HEK293 (cell line): ENCODE results near the gene UBE2G1.
A peak's percentile ranks its signal among the peaks of the same experiment; 100 is the strongest.
"Not testable (repeated sequence)": the region's sequence is repeated elsewhere in the genome, so short reads cannot be mapped to it uniquely, and the experiment has no call there.

Experiments used
- CTCF ChIA-PET: fragments of 350-600 bp; formaldehyde crosslinking; extraction: SDS; loops from one replicate; lab custom pipeline; 2021; ENCODE audit warnings: antibody characterized with exemption; lab: Yijun Ruan, JAX
- POLR2A ChIA-PET: fragments of 300-600 bp; formaldehyde crosslinking; extraction: SDS; loops from one replicate; lab custom pipeline; 2020; ENCODE audit warnings: antibody characterized with exemption, inconsistent platforms; lab: Yijun Ruan, JAX
- H3K27ac ChIP-seq: fragments of 200-500 bp; sonication (Bioruptor generic); 2 replicates; pipeline ENCODE4 v1.5.1; 2014; ENCODE audit warnings: low read depth, low read length, control low read depth, inconsistent platforms; ENCODE audit errors: extremely low read depth
- H3K36me3 ChIP-seq, 2 experiments: fragments of 200-500 bp in 1 of 2; sonication (Bioruptor generic) in 1 of 2; 1 replicate in 1 of 2; 2 replicates in 1 of 2; pipeline ENCODE4 v1.5.1; 2014 to 2017; ENCODE audit warnings: inconsistent platforms in 2 of 2, low read length in 2 of 2; ENCODE audit not compliant: control insufficient read depth in 2 of 2, insufficient read depth in 1 of 2
- H3K4me1 ChIP-seq: fragments of 200-500 bp; sonication (Bioruptor generic); 2 replicates; pipeline ENCODE4 v1.5.1; 2014; ENCODE audit warnings: mild to moderate bottlenecking, low read length, inconsistent platforms; ENCODE audit not compliant: control insufficient read depth, insufficient read depth
- H3K4me3 ChIP-seq: 2 replicates; pipeline ENCODE4 v1.5.1; 2011; ENCODE audit warnings: low read depth, mild to moderate bottlenecking, control low read depth, low read length, moderate library complexity
- H3K9me3 ChIP-seq: fragments of 200-500 bp; sonication (Bioruptor generic); 2 replicates; pipeline ENCODE4 v1.5.1; 2014; ENCODE audit warnings: low read depth, low read length, inconsistent platforms; ENCODE audit not compliant: control insufficient read depth, insufficient read depth
- GLIS1 ChIP-seq: fragments of 450-650 bp; formaldehyde crosslinking; IDR thresholded peaks from 2 replicates; pipeline ENCODE4 v1.5.1; 2016; ENCODE audit warnings: missing biosample characterization, missing genetic modification characterization
- GLIS2 ChIP-seq: fragments of 450-650 bp; formaldehyde crosslinking; IDR thresholded peaks from 2 replicates; pipeline ENCODE4 v1.5.1; 2016; ENCODE audit warnings: missing biosample characterization, missing genetic modification characterization
- HOXD13 ChIP-seq: sonication (generic); formaldehyde crosslinking; IDR thresholded peaks from 2 replicates; pipeline ENCODE4 v1.8.0; 2022; ENCODE audit warnings: missing genetic modification reagents, borderline replicate concordance
- PRDM1 ChIP-seq: fragments of 450-650 bp; formaldehyde crosslinking; IDR thresholded peaks from 2 replicates; pipeline ENCODE4; 2016; ENCODE audit warnings: missing biosample characterization, missing genetic modification characterization
- SETDB1 ChIP-seq: IDR thresholded peaks from one replicate; pipeline ENCODE4 v1.6.1; 2017; ENCODE audit warnings: mild to moderate bottlenecking, low read length, moderate library complexity, mixed read lengths; ENCODE audit not compliant: insufficient read length
- ZBTB7A ChIP-seq: fragments of 450-650 bp; formaldehyde crosslinking; IDR thresholded peaks from 2 replicates; pipeline ENCODE4 v1.5.1; 2016; ENCODE audit warnings: low read depth, missing biosample characterization, missing genetic modification characterization
- ZEB2 ChIP-seq: fragments of 450-650 bp; formaldehyde crosslinking; IDR thresholded peaks from 2 replicates; pipeline ENCODE4 v1.5.1; 2016; ENCODE audit warnings: missing biosample characterization, missing genetic modification characterization
- ZFHX2 ChIP-seq: fragments of 450-650 bp; formaldehyde crosslinking; conservative IDR thresholded peaks from 2 replicates; pipeline ENCODE4 v1.5.1; 2016; ENCODE audit warnings: missing biosample characterization, missing genetic modification characterization
- ZNF133 ChIP-seq: fragments of 450-650 bp; formaldehyde crosslinking; IDR thresholded peaks from 2 replicates; pipeline ENCODE4 v1.5.1; 2016; ENCODE audit warnings: missing biosample characterization, missing genetic modification characterization
- ZNF140 ChIP-seq: fragments of 450-650 bp; formaldehyde crosslinking; IDR thresholded peaks from 2 replicates; pipeline ENCODE4 v1.5.1; 2016; ENCODE audit warnings: missing biosample characterization, missing genetic modification characterization
- ZNF146 ChIP-seq: fragments of 450-650 bp; formaldehyde crosslinking; IDR thresholded peaks from 2 replicates; pipeline ENCODE4 v1.5.1; 2016; ENCODE audit warnings: missing biosample characterization, missing genetic modification characterization
- ZNF37A ChIP-seq: fragments of 450-650 bp; IDR thresholded peaks from 2 replicates; pipeline ENCODE4 v1.5.1; 2018; ENCODE audit warnings: missing biosample characterization, missing genetic modification characterization
- ZNF561 ChIP-seq: fragments of 450-650 bp; IDR thresholded peaks from 2 replicates; pipeline ENCODE4 v1.5.1; 2018; ENCODE audit warnings: missing biosample characterization, missing genetic modification characterization, borderline replicate concordance
- ZNF626 ChIP-seq: fragments of 450-650 bp; sonication (Bioruptor Pico); formaldehyde crosslinking; IDR thresholded peaks from 2 replicates; pipeline ENCODE4 v1.5.1; 2018; ENCODE audit warnings: missing biosample characterization, missing genetic modification characterization, inconsistent platforms
- ZNF785 ChIP-seq: fragments of 450-650 bp; formaldehyde crosslinking; IDR thresholded peaks from 2 replicates; pipeline ENCODE4 v1.5.1; 2016; ENCODE audit warnings: missing biosample characterization, missing genetic modification characterization
- TF ChIP-seq, protein P1 (sequence below): fragments of 450-650 bp; formaldehyde crosslinking; IDR thresholded peaks from 2 replicates; pipeline ENCODE4 v1.5.1; 2016; ENCODE audit warnings: missing biosample characterization, missing genetic modification characterization
- TF ChIP-seq, protein P2 (sequence below): fragments of 450-650 bp; formaldehyde crosslinking; IDR thresholded peaks from 2 replicates; pipeline ENCODE4 v1.5.1; 2016; ENCODE audit warnings: missing biosample characterization, missing genetic modification characterization
- TF ChIP-seq, protein P3 (sequence below): fragments of 450-650 bp; formaldehyde crosslinking; IDR thresholded peaks from 2 replicates; pipeline ENCODE4 v1.5.1; 2017; ENCODE audit warnings: missing biosample characterization, missing genetic modification characterization

The UBE2G1 gene

DNA sequence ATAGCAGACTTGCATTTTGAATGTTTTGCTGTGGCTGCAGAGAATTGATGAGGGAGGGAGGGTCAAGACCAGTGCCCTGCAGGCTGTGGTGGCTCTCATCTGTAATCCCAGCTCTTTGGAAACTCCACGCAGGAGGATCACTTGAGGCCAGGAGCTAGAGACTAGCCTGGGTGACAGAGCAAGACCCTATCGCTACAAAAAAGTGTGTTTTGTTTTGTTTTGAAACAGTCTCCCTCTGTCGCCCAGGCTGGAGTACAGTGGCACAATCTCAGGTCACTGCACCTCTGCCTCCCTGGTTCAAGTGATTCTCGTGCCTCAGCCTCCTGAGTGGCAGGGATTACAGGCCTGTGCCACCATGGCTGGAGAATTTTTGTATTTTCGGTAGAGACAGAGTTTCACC lies 1.9 kb upstream of the UBE2G1 start:
- Histone ChIP-seq H3K27ac (no peak overlapping the region), H3K4me3 (no peak overlapping the region), H3K4me1 (no peaks in the 10 kb centered on the region; the same call in 1 of the 2 replicates), H3K9me3 (no peaks in the 10 kb centered on the region), H3K36me3 (no peaks in the 10 kb centered on the region)
- ChIA-PET CTCF (interaction anchor here (0.6 to 1.0 kb wide), 4 partner anchors 11 to 683 kb away, joined by 3 read pairs; no protein-coding TSS in a partner anchor), POLR2A (no interaction called here)
- TF ChIP-seq, protein P1, sequence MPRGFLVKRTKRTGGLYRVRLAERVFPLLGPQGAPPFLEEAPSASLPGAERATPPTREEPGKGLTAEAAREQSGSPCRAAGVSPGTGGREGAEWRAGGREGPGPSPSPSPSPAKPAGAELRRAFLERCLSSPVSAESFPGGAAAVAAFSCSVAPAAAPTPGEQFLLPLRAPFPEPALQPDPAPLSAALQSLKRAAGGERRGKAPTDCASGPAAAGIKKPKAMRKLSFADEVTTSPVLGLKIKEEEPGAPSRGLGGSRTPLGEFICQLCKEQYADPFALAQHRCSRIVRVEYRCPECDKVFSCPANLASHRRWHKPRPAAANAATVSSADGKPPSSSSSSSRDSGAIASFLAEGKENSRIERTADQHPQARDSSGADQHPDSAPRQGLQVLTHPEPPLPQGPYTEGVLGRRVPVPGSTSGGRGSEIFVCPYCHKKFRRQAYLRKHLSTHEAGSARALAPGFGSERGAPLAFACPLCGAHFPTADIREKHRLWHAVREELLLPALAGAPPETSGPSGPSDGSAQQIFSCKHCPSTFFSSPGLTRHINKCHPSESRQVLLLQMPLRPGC, result no peak
- TF ChIP-seq SETDB1 (no peak), ZNF133 (tag by site-specific recombination) (no peak), ZFHX2 (no peak), GLIS2 (no peak), PRDM1 (tag by site-specific recombination) (no peak), ZBTB7A (tag by site-specific recombination) (no peak), ZNF140 (no peak), ZNF146 (tag by site-specific recombination) (no peak), ZEB2 (tag by site-specific recombination) (no peak), ZNF561 (tag by site-specific recombination) (no peak), HOXD13 (no peak), ZNF785 (no peak), GLIS1 (tag by site-specific recombination) (no peak), ZNF37A (tag by site-specific recombination) (no peak), ZNF626 (tag by site-specific recombination) (no peak)
- TF ChIP-seq, protein P2, sequence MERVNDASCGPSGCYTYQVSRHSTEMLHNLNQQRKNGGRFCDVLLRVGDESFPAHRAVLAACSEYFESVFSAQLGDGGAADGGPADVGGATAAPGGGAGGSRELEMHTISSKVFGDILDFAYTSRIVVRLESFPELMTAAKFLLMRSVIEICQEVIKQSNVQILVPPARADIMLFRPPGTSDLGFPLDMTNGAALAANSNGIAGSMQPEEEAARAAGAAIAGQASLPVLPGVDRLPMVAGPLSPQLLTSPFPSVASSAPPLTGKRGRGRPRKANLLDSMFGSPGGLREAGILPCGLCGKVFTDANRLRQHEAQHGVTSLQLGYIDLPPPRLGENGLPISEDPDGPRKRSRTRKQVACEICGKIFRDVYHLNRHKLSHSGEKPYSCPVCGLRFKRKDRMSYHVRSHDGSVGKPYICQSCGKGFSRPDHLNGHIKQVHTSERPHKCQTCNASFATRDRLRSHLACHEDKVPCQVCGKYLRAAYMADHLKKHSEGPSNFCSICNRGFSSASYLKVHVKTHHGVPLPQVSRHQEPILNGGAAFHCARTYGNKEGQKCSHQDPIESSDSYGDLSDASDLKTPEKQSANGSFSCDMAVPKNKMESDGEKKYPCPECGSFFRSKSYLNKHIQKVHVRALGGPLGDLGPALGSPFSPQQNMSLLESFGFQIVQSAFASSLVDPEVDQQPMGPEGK (tag by site-specific recombination), result no peak
- TF ChIP-seq, protein P3, sequence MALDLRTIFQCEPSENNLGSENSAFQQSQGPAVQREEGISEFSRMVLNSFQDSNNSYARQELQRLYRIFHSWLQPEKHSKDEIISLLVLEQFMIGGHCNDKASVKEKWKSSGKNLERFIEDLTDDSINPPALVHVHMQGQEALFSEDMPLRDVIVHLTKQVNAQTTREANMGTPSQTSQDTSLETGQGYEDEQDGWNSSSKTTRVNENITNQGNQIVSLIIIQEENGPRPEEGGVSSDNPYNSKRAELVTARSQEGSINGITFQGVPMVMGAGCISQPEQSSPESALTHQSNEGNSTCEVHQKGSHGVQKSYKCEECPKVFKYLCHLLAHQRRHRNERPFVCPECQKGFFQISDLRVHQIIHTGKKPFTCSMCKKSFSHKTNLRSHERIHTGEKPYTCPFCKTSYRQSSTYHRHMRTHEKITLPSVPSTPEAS (tag by site-specific recombination), result no peak

DNA sequence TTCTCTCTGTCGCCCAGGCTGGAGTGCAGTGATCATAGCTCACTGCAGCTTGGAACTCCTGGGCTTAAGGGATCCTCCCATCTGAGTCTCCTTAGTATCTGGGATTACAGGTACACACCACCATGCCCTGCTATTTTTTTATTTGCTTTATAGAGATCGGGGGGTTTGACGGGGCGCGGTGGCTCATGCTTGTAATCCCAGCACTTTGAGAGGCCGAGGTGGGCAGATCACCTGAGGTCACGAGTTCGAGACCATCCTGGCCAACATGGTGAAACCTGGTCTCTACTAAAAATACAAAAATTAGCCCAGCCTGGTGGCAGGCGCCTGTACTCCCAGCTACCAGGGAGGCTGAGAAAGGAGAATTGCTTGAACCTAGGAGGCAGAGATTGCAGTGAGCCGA lies 702 bp upstream of the UBE2G1 start:
- H3K4me3 ChIP-seq, result not testable (repeated sequence)
- ChIA-PET CTCF (interaction anchor here (0.7 to 1.3 kb wide), 5 partner anchors 46 to 169 kb away, joined by 3 to 11 read pairs (median 4); no protein-coding TSS in a partner anchor), POLR2A (interaction anchor here (1.9 kb wide), 1 partner anchor 103 kb away, joined by 9 read pairs; the partner anchor contains the start of gene ANKFY1)

More for the DNA sequence above, 702 bp upstream of the UBE2G1 start:
- not testable (repeated sequence) for H3K9me3 ChIP-seq, H3K4me1 ChIP-seq, H3K36me3 ChIP-seq
- H3K27ac ChIP-seq, result peak overlapping the region; percentile 2; the same call in 1 of the 2 replicates
